Keratinocyte (primary cell): ENCODE data around the gene LRRC38.

Source experiments
- EZH2 ChIP-seq: IDR thresholded peaks from one replicate; pipeline ENCODE4 v1.6.1; 2012; ENCODE audit warnings: inconsistent platforms, mild to moderate bottlenecking, low read length, moderate library complexity
- TF ChIP-seq, protein P1 (sequence below), 3 experiments: IDR thresholded peaks in 1 of 3; conservative IDR thresholded peaks in 1 of 3; optimal IDR thresholded peaks in 1 of 3; 2 replicates in 2 of 3; 3 replicates in 1 of 3; pipeline versions ENCODE3 to v1.5.1; 2011; ENCODE audit warnings: low read length in 3 of 3, mild to moderate bottlenecking in 3 of 3, moderate library complexity in 2 of 3, control low read depth in 1 of 3, inconsistent platforms in 1 of 3; ENCODE audit not compliant: insufficient read depth in 2 of 3; ENCODE audit errors: extremely low read depth in 1 of 3

DNA sequence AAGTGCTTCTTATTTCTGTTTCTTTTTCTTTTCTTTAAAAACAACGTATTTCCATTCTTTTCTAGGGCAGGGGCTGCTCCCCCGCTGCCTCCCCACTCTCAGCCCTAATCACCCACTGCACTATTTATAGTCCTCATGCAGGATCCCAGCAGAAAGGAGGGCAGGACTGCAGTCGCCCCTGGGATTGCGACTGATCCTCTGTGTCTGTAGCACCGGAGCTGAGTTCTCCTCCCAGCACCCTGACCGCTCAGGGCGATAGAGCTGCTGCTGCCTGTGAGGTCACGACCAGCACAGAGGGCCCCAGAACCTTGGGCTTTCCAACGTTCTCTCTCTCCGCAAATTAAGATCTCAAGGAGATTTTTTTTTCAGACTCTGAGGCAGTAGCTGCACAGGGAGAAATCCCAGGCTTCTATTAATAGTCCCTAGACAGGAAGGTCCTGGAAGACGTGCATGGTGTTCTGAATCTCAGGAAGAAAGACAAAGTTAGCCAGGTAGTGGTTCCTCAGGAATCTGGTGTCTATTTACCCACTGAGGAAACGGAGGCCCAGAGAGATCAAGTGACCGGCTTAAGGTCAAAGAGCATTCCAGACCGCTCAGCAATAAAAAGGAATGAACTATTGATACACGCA, 56.8 kb downstream of the LRRC38 start:
- TF ChIP-seq, protein P1, sequence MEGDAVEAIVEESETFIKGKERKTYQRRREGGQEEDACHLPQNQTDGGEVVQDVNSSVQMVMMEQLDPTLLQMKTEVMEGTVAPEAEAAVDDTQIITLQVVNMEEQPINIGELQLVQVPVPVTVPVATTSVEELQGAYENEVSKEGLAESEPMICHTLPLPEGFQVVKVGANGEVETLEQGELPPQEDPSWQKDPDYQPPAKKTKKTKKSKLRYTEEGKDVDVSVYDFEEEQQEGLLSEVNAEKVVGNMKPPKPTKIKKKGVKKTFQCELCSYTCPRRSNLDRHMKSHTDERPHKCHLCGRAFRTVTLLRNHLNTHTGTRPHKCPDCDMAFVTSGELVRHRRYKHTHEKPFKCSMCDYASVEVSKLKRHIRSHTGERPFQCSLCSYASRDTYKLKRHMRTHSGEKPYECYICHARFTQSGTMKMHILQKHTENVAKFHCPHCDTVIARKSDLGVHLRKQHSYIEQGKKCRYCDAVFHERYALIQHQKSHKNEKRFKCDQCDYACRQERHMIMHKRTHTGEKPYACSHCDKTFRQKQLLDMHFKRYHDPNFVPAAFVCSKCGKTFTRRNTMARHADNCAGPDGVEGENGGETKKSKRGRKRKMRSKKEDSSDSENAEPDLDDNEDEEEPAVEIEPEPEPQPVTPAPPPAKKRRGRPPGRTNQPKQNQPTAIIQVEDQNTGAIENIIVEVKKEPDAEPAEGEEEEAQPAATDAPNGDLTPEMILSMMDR (optimal IDR thresholded peaks at IDR 0.05 in 1 of 3, IDR thresholded peaks at IDR 0.05 in 1 of 3, conservative IDR thresholded peaks at IDR 0.05 in 1 of 3; ENCODE audit: extremely low read depth in 1 of 3, insufficient read depth in 2 of 3, low read length in 3 of 3): no peak
- TF ChIP-seq EZH2: no peak
